GM19452 (cell line): ENCODE measurements around the gene CHCT1.
A peak's percentile ranks its signal among the peaks of the same experiment; 100 is the strongest.
"Not testable (repeated sequence)": the region's sequence is repeated elsewhere in the genome, so short reads cannot be mapped to it uniquely, and the experiment has no call there.

ENCODE experiments used
- ATAC-seq: cut with Tn5 transposase; IDR thresholded peaks from one replicate; pipeline ENCODE4 v1.9.1; 2021; ENCODE audit not compliant: unreplicated experiment

The CHCT1 gene

DNA sequence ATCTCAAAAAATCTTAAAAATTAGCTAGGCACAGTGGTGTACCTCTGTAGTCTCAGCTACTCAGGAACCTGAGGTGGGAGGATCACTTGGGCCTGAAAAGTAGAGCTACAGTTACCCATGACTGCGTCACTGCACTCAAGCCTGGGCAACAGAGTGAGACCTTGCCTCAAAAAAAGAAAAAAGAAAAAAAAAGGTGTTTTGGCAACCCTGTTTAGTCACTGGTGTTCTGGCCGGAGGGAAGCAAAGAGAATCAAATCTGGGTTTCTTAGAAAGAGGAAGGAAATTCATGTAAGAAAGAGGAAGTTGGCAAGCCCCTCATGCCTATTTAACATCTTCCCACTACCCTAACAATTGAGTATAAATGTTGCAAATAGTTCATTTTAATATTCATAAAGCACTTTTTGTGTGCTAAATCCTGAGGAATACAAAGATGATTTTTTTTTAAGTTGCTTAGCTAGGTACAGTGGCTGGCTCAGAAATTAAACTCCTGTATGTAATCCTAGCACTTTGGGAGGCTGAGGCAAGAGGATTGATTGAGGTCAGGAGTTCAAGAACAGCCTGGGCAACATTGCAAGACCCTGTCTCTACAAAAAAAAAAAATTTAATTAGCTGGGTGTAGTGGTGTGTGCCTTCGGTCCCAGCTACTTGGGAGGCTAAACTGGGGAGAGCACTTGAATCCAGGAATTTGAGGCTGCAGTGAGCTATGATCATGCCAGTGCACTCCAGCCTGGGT, 23.9 kb upstream of the CHCT1 start:
- no peak for ATAC-seq

DNA sequence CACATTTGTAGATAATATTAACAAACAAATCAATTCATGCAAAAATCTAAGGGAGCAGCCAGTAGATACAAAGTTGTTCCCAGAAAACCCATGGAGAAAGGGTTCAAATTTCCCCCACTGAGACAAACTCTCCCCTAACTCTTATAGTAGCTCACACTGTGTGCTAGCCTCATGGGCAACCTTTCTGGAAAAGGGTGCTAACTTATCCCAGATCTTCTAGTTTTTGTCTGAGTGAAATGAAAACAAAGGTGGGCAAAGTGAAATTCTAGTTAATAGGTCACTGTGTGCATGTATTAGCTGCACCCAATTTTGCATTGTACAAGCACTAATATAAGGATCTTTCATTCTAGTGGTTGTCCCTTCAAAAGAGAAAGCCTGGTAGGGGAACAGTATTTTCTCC, 20.5 kb upstream of the CHCT1 start:
- ATAC-seq = no peak

DNA sequence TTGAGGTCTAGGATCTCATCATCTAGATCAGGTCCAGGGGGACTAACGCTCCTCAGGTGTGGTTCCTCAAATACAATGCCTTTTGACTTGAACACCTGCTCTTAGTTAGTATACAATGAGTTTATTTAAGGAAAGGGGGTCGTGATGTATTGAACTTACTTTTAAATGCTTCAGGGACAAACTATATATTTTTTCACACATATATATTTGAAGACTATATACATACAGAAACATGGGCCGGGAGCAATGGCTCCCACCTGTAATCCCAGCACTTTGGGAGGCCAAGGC, 18.8 kb upstream of the CHCT1 start:
- ATAC-seq = no peak

DNA sequence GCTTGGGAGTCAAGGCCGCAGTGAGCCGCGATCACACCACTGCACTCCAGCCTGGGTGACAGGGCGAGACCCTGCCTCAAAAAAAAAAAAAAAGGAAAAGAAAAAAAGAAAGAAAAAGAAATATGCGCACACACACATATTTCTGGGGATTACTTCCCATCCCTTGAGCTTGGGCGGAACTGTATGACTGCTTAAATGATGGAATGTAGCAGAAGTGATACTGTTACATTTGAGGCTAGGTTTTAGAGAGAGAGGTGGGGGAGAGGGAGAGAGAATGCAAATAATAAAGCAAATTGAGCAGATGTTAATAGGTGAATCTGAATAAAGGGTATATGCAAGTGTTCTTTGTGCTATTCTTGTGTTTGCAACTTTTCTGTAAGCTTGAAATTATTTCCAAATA, 18.3 kb upstream of the CHCT1 start:
- ATAC-seq = no peak

DNA sequence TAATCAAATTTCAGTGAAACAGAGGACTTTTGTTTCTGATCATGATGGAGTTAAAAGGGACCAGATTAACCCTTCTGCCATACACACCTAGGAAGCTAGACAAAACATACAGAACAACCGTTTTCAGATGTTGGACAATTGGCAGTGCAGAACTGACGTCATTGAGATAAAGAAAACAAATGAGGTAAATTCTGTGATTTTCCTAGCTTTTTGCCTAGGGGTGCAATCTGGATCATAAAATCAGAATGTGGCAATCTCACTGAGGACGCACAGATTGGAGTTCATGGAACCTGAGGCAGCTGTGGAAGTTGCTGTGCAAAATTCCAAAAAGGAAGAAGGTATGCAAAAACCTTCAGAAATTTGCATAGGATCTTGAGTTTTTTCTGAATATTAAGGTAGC, 15.4 kb upstream of the CHCT1 start:
- ATAC-seq = no peak

DNA sequence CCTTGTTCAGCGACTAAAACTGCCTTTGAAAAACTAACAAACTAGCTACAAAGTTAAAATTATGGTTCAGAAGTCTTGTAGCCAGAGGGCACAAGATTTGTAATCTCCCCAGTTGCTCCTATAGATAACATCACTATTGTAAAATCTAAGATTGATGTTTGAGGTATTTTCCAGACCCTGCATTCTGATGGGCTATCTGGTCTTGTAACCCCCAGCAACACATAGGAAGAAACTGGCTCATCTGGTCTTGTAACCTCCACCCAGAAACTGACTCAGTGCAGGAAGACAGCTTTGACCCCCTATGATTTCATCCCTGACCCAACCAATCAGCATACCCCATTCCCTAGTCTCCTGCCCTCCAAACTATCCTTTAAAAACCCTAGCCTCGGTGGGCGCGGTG, 12.3 kb upstream of the CHCT1 start:
- ATAC-seq = no peak

DNA sequence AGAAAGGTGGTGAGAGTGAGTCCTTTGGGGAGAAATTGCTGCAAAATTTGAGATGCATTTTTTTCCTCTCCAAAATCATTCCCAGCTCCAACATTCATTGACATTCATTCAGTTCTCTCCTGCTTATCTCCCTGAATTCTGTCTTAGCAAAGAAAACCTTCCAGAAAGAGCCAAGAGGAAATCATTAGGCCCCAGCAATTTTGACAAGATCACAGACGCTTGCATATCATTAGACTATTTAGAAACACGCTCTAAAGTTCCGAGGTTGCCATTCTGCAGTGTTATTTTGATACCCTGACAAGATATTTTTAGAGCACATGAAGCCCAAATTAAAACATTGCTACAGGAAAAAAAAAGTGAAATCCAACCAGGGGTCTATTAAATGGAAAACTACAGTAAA, 9.6 kb upstream of the CHCT1 start:
- ATAC-seq = no peak

DNA sequence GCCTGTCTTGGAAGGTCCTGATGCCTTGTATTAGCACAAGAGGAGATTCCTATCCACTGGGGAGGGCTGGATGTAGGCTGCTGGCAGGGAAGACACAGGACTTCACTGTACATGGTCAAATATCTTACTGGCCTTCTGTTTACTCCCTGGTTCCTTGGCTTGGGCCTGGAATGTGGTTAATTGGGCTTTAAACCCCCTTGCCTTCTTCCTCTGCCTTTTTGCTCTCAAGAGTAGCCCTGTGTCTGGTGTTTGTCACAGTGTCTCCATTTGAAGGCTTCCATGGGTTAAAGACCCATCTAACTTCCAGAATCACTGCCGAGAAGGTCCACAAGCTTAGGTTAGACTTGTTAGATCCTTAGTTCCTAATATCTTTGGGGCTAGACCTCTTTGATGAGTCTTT, 7.1 kb upstream of the CHCT1 start:
- no peak for ATAC-seq

DNA sequence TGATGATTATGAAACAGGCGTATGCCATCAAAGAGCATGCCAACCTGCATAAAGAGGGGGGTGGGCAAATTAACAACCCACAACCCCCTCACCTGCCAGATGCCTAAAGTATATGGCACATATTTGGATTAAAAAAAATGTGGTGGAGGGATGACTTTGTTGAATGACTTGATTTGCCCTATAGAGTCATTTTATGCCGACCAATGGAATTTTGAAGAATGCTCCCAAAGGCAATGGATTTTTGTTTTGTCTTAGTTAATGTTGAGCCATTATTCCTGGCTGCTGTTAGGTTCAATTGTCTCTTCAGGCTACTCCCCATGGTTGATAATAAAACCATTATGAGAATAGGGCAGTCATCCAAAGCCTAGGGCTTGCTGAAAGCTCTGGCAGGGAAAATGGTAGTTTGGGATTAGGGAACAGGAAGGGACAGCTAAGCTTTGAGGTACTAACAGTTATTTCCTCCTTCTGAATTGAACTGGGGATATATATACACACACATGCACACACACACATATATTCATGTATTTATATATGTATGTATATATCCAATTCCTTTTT, 5.8 kb upstream of the CHCT1 start:
- no peak for ATAC-seq

DNA sequence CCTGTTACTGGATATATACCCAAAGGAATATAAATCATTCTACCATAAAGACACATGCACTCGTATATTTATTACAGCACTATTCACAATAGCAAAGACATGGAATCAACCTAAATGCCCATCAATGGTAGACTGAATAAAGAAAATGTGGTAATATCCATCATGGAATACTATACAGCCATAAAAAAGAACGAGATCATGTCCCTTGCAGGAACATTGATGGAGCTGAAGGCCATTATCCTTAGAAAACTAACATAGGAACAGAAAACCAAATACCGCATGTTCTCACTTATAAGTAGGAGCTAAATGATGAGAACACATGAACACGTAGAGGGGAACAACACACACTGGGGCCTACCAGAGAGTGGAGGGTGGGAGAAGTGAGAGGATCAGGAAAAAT, 3.3 kb upstream of the CHCT1 start:
- not testable (repeated sequence) for ATAC-seq

DNA sequence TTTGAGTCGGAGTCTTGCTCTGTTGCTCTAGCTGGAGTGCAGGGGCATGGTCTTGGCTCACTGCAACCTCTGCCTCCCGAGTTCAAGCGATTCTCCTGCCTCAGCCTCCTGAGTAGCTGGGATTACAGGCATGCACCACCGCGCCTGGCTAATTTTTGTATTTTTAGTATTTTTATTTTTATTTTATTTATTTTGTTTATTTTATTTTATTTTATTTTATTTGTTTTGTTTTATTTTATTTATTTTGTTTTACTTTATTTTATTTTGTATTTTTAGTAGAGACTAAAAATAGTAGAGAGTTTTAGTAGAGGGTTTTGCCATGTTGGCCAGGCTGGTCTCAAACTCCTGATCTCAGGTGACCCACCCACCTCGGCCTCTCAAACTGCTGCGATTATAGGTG, 2.4 kb upstream of the CHCT1 start:
- ATAC-seq = not testable (repeated sequence)

DNA sequence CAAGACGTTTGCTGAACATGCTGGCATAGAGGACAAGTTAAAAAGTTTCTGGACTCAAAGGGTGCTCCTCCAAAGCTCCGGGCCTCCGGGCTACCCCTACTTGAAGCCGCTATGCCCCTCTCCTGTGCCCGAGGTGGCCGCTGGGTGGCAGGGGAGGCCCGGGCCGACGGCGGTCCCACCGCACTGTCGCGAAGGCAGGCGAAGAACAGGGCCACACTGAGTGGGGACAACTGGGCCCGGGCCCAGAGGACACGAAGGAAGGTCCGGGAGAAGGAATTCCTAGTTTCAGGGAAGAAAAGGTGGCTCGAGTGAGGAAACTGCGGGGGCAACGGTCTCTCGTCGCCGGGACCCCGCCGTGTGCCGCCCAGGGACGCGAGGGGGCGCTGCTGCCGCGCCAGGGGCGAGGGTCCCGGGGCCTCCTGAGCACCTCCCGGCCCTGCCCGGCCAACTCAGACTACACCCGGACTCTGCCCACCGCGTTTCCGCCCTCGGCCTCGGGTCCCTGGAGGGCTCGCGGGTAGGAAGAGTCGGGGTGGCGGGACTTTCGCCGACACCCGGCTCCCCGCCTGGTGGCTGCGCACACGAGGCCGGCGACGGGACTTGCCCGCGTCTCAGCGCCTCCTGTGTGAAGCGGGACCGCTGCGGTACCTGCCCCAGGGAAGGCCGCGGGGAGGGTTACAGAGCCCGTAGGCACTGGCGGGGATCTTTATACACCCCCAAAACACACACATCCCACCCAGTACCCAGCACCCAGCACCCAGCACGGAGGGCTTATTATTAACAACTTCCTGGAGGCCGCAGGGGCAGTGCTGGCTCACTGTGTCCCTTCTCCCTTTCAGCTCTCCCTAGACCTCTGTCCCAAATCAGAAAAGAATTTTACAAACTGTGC, 772 bp upstream of the CHCT1 start:
- ATAC-seq = peak; percentile 81

DNA sequence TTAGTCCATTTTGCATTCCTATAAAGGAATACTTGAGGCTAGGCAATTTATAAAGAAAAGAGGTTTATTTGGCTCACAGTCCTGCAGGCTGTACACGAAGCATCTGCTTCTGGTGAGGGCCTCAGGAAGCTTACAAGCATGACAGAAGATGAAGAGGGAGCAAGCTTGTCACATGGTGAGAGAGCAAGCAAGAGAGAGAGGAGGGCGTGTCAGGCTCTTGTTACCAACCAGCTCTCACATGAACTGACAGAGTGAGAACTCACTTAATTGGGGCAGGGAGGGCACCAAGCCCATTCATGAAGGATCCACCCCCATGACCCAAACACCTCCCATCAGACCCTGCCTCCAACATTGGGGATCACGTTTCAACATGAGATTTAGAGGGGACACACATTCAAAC, 1.6 kb downstream of the CHCT1 start:
- ATAC-seq = no peak

DNA sequence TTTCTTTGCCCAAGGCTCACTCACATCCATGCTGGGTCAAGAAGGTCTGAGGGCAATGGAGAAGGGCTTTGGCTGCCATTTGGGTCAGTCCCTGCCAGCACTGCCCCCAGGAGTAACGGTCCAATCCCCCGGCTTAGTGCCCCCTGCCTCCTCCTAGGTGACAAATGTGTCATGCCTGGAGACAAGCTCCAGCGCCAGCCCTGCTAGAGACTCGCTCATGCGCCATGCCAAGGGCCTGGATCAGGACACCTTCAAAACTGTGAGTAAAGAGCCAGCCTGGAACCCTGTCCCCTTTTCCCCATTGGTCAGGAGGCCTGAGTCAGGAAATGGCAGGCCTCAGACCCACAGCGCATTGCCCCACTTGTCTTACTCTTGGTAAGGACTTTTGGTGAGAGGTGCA, 3.3 kb downstream of the CHCT1 start:
- no peak for ATAC-seq

DNA sequence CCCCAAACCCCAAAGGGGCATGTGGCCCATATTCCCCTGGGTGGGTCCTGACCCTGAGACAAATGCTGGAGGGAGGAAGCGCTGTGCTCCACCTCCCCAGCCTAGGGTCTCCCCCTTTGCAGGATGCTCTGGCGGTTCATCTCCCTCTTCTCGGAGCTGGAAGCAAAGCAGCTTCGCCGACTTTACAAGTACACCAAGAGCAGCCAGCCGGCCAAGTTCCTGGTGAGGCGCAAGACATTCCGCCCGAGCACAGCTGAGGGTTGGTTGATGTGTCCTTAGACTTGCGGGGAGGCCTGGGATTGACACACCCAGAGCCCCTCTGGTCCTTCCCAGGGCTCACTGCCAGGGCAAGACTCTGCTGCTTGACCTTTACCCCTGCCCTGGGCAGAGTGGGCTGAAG, 4.3 kb downstream of the CHCT1 start:
- no peak for ATAC-seq

DNA sequence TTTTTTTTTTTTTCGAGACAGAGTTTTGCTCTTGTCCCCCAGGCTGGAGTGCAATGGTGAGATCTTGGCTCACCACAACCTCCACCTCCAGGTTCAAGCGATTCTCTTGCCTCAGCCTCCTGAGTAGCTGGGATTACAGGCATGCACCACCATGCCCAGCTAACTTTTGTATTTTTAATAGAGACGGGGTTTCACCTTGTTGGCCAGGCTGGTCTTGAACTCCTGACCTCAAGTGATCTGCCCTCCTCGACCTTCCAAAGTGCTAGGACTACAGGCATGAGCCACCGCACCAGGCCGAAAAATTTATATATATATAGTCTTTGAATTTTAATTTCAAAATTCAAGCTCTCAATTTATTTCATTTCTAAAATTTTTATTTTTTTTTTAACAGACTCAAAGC, 6.2 kb downstream of the CHCT1 start:
- ATAC-seq = not testable (repeated sequence)

DNA sequence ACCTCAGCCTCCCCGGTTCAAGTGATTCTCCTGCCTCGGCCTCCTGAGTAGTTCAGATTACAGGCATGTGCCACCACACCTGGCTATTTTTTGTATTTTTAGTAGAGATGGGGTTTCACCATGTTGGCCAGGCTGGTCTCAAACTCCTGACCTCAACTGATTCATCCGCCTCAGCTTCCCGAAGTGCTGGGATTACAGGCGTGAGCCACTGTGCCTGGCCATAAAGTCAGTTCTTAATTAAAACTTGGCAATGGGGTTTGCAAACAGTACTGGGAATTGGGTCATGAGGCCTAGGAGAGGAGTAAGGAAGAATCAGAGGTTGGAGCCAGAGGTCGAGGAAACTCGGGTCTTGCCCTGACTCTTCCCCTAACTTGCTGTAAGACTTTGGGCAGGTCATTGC, 8.3 kb downstream of the CHCT1 start:
- ATAC-seq = not testable (repeated sequence)

DNA sequence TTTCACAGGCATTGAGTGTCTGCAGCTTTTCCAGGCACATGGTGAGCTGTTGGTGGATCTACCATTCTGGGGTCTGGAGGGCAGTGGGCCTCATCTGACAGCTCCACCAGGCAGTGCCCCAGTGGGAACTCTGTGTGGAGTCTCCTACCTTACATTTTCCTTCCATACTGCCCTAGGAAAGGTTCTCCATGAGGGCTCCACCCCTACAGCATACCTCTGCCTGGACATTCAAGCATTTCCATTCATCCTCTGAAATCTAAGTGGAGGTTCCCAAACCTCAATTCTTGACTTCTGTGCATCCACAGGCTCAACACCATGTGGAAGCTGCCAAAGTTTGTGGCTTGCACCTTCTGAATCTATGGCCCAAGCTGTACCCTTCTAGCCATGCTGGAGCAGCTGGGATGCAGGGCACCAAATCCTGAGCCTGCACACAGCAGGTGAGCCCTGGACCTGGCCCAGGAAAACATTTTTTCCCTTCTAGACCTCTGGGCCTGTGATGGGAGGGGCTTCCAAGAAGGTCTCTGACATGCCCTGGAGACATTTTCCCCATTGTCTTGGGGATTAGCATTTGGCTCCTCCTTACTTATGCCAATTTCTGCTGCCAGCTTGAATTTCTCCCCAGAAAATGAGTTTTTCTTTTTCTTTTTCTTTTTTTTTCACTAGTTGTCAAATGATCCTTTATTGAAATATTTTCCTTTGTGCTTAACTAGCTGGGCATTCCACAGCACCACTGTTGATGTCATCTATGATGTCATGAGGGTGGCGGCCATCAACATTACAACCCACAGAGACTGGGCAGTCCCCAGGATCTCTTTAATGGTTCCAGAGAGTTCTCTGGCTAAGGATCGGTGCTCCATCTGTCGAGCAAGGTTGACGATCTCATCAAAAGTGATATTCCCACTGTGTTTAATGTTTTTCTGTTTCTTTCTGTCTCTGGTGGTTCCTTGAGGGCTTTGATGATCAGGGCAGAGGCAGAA, 11.0 kb downstream of the CHCT1 start:
- ATAC-seq = not testable (repeated sequence)

DNA sequence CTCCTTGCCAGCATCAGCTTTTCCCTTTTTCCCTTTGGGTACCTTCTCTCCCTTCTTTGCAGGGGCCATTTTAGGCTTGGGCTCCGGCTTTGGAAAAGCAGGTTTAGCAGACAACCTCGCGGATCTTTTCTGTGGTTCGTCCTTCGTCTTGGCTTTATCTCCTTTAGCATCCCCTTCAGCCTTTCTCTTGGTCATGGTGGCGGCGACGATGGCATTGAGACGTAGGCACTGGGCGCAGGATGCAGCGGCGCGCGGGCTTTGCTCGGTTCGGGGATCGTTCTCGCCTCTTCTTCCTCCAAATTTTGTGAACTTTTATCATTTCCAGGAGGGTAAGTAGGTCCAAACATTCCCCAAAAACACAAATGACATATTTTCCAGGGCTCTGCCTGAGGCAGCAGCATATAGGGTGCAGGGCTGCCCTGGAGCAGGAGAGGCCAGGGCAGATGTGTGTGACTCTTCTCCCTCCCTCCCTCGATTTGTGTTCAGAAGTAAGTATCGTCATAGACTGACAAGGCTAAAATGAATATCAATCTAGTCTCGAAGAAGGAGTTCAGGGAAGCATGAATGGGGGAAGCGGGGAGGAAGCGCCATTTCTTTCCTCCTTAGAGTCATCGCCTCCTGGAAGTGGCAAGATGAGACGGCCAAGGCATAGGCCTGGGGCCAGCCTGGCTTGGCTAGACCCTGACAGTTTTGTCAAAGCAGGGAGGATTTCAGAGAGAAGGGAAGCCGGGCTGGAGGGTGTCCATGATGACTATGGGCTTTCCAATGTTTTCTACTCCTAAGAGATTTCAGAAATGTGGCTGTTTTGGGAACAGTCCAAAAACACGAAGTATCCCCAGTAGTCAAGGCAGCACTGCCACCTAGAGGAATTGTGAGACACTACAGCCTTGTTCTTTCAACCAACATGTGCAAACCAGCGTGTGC, 13.2 kb downstream of the CHCT1 start:
- ATAC-seq = no peak

DNA sequence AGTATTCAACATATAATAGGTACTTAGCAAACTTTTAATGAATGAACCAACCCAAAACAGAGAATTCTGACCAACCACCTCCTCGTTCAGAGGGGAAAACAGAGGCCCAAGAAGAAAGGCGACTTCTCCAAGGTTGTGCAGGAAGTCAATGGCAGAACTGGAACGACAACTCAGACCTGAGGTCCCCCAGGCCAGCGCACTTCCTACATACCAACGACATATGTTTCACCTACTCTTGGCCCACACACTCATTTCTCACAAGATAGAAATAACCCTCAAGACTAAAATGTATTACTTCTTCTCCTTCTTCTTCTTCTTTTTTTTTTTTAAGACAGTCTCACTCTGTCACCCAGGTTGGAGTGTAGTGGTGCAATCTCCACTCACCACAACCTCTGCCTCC, 14.4 kb downstream of the CHCT1 start:
- no peak for ATAC-seq
